Activated gamma-delta T cell treated with Interleukin-2 at 50 U/mL for 16 hours (primary cell): ENCODE data around the gene IL15RA.
"Not testable (repeated sequence)": the region's sequence is repeated elsewhere in the genome, so short reads cannot be mapped to it uniquely, and the experiment has no call there.

Source experiments
- DNase-seq: peaks from one replicate; pipeline ENCODE4 v3.0.0-alpha.2; 2020

The IL15RA gene

GRCh38 chr10:5968681-5969453, 8.5 kb downstream of the IL15RA start:
- no peak for DNase-seq

GRCh38 chr10:5968037-5968680, 9.2 kb downstream of the IL15RA start:
- no peak for DNase-seq

GRCh38 chr10:5965266-5965665, 12.1 kb downstream of the IL15RA start:
- DNase-seq: no peak

GRCh38 chr10:5964736-5965135, 12.6 kb downstream of the IL15RA start:
- DNase-seq: no peak

GRCh38 chr10:5963591-5963990, 13.8 kb downstream of the IL15RA start:
- DNase-seq: no peak

- DNase-seq: no peak
These were observed 14.3 kb downstream of the IL15RA start for GRCh38 chr10:5963071-5963470.

GRCh38 chr10:5962358-5962940, 14.9 kb downstream of the IL15RA start:
- not testable (repeated sequence) for DNase-seq

- DNase-seq: no peak
These were observed 15.8 kb downstream of the IL15RA start for GRCh38 chr10:5961405-5962100.

- DNase-seq: not testable (repeated sequence)
These were observed 16.4 kb downstream of the IL15RA start for GRCh38 chr10:5960973-5961275.

- DNase-seq: no peak
These were observed 17.0 kb downstream of the IL15RA start for GRCh38 chr10:5960070-5960972.

- no peak for DNase-seq
These were observed 17.7 kb downstream of the IL15RA start for GRCh38 chr10:5959581-5960069.

GRCh38 chr10:5959142-5959541, 18.2 kb downstream of the IL15RA start:
- no peak for DNase-seq

GRCh38 chr10:5958675-5959074, 18.7 kb downstream of the IL15RA start:
- DNase-seq: no peak

- DNase-seq: no peak
These were observed 19.3 kb downstream of the IL15RA start for GRCh38 chr10:5958077-5958476.

- no peak for DNase-seq
These were observed 21.0 kb downstream of the IL15RA start for GRCh38 chr10:5956146-5956936.

- no peak for DNase-seq
These were observed 23.7 kb downstream of the IL15RA start for GRCh38 chr10:5953676-5954075.

- DNase-seq: no peak
These were observed 24.5 kb downstream of the IL15RA start for GRCh38 chr10:5952731-5953385.

- DNase-seq: no peak
These were observed 25.5 kb downstream of the IL15RA start for GRCh38 chr10:5951721-5952407.

GRCh38 chr10:5951167-5951711, 26.1 kb downstream of the IL15RA start:
- no peak for DNase-seq
